GM19099 (cell line): ENCODE results near the gene GADD45B.

Experiments used
- POLR2A ChIP-seq: IDR thresholded peaks from 3 replicates; pipeline ENCODE4 v1.6.1; 2011; ENCODE audit warnings: low read depth; ENCODE audit not compliant: insufficient read length; ENCODE audit errors: extremely low read depth

GADD45B gene, protein sequence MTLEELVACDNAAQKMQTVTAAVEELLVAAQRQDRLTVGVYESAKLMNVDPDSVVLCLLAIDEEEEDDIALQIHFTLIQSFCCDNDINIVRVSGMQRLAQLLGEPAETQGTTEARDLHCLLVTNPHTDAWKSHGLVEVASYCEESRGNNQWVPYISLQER

GRCh38 chr19:2475702-2476450 lies at the start of gene GADD45B:
TSS of gene GADD45B (plus strand) at chr19:2476127. CDS start at chr19:2476359, 232 bp downstream.
- TF ChIP-seq POLR2A, result peak; percentile 100

DNA sequence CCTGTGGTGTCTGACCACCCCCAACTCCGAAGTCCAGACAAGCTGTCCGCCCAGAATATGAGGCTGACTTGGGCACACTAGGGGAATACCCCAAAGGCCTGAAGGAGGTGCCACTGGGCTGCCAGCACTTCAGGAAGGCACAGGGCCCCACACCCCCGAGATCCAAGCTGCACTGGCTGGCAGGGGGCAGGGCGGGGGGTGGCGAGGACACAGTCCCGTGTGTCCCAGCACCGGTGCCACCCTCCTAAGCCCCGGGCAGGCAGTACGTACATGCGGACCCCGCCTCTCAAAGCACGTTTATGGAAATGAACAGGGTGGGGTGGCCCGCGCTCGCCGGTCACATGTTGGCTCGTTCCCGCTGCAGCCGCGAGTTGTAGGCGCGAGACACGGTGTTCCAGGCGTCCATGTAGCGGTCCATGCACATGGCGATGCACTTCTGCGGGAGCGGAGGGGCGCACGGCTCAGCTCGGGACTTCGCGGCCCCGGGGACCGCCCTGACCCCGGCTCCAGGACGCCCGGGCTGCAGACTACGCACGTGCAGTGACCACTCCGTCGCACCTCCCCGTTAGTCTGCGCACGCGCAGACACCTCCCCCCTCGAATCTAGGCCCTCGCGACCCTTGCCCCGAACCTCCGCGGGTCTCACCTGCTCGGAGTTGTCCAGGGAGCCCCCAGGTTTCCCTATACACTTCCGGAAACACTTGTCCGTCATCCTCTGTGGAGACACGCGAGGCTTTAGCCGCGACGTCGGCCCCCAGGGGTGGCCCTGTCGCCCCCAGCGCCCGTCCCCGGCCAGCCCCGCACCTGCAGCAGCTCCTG lies 49.1 kb upstream of the GADD45B start:
- TF ChIP-seq POLR2A, result no peak

GRCh38 chr19:2427429-2428320 lies 48.3 kb upstream of the GADD45B start, which contains the start of gene TIMM13:
TSS of gene TIMM13 (minus strand) at chr19:2427586. CDS start at chr19:2427533, 53 bp downstream.
- TF ChIP-seq POLR2A, result peak; percentile 69

DNA sequence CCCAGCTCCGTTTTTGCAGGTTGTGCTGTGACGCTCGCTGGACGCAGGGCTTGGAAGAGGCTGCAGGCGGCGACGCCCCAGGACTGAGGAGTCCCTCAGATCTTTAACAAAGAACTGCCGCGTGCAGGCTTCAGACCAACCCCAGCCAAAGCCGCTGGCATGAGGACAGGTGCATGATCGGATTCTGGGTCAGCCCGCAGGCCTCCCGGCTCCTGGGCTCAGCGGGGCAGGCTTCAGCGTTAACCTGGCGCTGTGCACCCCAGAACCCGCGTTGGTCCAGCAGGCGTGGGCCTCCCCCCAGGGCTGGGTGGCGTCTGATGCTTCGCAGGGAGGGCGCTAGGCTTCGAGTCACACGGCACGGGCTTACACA lies 47.6 kb upstream of the GADD45B start:
- no peak for TF ChIP-seq POLR2A

DNA sequence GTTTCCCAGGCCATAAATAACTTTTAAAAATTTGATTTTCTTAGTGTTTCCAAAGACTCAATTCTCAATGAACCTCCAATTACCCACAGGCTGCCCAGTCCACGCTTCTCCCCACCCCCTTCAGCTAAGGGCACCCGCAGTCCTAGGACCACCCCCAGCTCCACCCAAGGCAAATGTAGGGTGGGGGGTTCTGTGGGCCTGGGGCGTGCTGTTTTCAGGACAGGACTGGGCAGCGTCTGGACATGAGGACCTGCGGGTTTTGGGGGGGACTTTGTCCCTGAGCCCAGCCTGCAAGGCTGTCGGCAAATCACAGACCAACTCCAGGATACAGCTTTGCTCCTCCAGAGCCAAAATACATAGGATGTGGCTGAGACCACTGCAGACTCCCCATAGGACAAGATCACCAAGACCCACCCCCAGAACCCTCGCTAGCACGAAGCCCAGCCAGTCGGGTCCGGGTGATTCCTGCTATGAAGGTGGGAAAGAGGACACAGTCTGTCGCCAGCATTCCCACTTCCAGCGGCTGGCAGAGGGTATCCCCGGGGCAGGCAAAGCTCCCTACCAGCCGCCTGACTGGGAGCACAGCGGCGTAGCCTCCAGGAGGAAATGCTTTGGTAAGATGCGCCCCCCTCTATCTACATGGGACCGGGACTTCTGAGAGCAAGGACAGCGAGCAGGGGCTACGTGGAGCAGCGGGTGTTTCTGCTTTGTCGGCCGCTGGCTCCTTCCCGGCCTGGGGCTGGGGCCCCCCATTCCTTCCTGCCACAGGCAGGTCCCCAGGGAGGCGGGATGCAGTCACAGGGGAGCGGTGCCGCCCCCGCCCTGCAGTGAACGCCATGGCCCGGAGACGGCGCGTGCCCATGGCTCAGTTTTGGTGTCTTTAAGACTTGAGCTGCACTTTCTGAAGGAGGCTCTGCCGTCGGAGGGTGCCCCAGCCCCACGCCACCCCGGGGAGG lies 46.9 kb upstream of the GADD45B start:
- TF ChIP-seq POLR2A, result no peak

- no peak for TF ChIP-seq POLR2A
These were observed 45.9 kb upstream of the GADD45B start for GRCh38 chr19:2429917-2430535.

DNA sequence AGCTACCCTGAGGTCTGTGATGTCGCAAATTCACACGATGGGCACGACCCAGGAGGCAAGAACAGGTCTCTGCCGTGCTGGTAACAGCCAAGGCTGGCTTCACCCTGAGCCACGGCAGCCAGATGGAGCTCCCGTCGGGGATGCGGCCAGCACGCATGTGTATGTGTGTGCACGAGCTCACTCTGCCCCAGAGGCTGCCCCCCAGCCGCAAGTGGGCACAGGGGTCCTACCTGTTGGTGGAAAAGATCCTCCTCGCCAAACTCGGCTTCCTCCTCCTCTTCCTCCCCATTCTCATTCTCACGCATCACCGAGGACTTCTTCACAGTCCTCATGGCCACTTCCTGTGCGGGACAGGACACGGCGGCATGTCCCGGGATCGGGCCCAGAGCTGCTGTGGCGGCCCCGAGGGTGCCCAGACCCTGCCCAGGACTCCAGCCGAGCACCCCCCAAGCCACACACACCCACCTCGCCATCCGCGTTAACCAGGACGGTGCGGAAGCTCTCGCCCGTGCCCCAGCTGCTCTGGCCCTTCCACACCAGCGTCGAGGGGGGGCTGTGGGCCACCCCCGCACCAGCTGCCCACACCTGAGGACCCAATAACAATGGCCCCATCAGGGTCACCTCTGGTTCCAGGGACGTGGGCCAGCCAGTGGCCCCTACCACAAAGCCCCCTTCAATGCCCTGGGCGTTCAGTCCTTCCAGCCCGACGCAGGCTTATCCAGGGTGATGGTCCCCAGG lies 44.4 kb upstream of the GADD45B start:
- TF ChIP-seq POLR2A, result no peak

GRCh38 chr19:2432131-2432848 lies 43.6 kb upstream of the GADD45B start:
- TF ChIP-seq POLR2A, result no peak

GRCh38 chr19:2433854-2434253 lies 42.1 kb upstream of the GADD45B start:
- no peak for TF ChIP-seq POLR2A

DNA sequence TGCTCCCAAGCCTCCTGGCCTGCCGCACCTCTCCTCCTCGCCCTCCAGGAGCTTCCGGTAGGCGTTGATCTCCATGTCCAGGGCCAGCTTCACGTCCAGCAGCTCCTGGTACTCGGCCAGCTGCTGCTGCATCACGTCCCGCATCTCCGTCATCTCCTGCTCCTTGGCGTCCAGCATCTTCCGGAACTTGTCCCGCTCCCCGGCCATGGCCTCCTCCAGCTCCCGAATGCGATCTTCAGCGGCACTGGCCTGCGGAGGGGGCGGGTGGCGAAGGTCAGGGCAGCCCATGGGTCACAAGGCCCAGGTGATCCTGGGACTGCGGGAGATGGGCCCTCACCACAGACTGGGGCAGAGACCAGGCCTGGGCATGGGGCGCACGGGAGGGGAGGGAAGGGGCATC lies 41.7 kb upstream of the GADD45B start:
- no peak for TF ChIP-seq POLR2A

DNA sequence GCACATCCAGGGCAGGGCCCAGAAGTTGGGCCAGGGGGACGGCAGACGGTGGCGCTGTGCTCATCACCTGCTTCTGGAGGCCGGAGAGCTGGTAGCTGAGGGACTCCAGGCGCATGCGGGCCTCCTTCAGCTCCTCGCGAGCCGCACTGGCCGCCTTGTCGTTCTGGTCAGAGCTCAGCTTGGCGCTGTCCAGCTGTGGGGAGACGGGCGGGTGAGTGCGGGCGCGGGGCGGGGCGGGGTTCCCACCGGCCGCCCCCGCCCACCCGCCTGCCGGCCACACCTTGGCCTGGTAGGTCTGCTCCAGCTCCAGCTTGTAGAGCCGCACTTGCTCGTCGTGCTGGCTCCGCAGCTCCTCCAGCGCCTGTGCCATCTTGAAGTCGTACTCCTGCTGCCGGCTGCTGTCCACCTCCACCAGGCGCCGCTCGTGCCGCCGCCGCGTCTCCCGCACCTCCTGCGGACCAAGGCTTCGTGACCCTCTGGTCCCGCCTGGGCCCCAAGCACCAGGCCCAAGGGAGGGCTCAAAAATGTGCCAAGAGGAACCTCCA lies 41.1 kb upstream of the GADD45B start:
- no peak for TF ChIP-seq POLR2A

DNA sequence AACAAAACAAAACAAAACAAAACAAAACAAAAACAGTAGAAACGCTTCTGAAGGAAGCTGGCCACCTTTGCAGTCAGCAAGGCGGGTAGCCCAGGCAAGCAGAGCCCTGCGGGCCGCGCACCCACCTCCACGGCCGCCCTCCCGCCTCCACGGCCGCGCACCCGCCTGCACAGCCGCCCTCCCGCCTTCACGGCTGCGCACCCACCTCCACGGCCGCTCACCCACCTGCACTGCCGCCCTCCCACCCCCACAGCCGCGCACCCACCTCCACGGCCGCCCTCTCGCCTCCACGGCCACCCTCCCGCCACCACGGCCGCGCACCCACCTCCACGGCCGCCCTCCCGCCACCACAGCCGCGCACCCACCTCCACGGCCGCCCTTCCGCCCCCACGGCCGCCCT lies 39.5 kb upstream of the GADD45B start:
- no peak for TF ChIP-seq POLR2A

DNA sequence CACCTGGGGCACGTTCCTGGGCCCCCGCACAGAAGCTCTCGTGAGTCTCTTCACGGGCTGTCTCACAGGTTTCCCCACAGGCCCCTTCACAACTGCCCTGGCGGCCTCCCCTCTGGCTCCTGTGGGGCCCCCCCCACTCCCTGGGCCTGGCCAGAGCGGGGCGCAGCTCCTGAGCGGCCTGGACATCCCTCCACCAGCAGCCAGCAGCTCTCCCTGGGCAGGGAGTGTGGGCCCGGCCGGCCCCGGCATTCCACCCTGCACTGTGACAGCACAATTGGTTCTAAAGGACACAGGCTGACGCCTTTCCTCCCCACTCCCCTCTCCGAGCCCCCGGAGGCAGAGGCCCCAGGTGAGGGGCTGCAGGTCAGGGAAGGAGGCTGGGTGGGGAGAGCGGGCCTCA lies 39.0 kb upstream of the GADD45B start:
- no peak for TF ChIP-seq POLR2A
